Cardiac fibroblast (primary cell): ENCODE results near the gene CBFA2T3.

Experiments used
- DNase-seq, 2 donors: peaks; one replicate each; pipeline versions ENCODE4 v3.0.0 to v3.0.0-alpha.2; 2010; ENCODE audit warnings: low read depth in 2 of 2
- H3K4me3 ChIP-seq, 2 donors: replicated peaks in 1 of 2; 1 replicate in 1 of 2; 2 replicates in 1 of 2; pipeline ENCODE4 v1.5.1; 2011; ENCODE audit warnings: low read depth in 2 of 2, low read length in 2 of 2, mild to moderate bottlenecking in 2 of 2, moderate library complexity in 1 of 2
- CTCF ChIP-seq: IDR thresholded peaks from one replicate; pipeline ENCODE4 v1.5.1; 2011; ENCODE audit warnings: low read depth, mild to moderate bottlenecking, low read length, inconsistent platforms

CBFA2T3 gene

DNA sequence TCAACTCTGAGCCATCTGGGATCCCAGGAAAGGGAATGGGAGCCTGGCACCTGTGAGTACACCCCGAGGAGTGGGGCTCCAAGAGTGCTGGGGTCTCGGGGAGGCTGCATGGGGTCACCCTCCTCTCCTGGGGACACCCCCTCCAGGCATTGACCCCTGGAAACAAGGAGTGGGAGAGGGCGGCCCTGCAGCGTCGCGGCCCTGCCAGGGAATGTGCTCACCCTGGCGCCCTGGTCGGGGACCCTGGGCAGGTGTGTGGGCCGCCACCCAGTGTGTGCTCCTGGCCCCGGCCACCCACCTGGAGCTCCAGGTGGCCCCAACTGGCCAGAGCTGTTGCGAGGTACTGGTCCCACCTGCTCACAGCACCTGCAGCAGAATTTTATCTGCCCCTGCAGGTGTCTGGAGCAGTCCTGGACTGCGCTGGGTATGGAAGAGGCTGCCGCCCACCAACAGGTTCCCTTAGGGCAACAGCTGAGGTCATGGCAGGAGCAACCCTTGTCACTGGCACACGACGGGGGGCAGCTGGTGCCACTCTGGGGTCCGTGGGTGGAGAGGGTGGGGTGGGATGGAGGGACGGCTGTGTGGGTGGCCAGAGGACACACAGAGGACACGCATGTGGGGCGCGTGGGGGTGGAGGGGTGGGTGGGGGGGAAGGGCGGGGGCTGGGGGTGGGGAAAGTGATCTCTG lies 105.1 kb downstream of the CBFA2T3 start:
- no peak overlapping the region for H3K4me3 ChIP-seq
- DNase-seq = no peak
- TF ChIP-seq CTCF = no peak

DNA sequence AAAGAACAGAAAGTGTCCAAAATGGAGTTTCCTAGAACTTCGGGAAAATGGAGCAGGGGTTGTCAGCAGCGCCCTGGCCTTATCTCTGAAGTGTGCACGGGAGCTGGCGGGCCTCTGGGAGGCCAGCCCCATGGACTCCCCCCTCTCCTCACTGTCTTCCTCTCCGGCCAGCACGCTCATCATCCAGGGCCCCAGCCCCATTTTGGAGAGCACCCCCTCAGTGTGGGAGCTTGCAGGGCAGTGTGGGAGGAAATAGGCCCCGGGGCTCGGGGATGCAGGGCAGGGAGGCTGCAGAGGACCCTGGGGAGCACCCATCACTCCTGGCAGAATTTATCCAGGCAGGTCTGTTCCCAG lies 105.7 kb downstream of the CBFA2T3 start:
- no peak overlapping the region for H3K4me3 ChIP-seq
- TF ChIP-seq CTCF = no peak

GRCh38 chr16:88870608-88871348 lies 106.2 kb downstream of the CBFA2T3 start:
- no peak for DNase-seq
- H3K4me3 ChIP-seq = no peak overlapping the region
- TF ChIP-seq CTCF = no peak

More for the DNA sequence above, 105.7 kb downstream of the CBFA2T3 start:
- DNase-seq = no peak

GRCh38 chr16:88869673-88869980 lies 107.4 kb downstream of the CBFA2T3 start:
- TF ChIP-seq CTCF = no peak
- H3K4me3 ChIP-seq = no peak overlapping the region
- no peak for DNase-seq

DNA sequence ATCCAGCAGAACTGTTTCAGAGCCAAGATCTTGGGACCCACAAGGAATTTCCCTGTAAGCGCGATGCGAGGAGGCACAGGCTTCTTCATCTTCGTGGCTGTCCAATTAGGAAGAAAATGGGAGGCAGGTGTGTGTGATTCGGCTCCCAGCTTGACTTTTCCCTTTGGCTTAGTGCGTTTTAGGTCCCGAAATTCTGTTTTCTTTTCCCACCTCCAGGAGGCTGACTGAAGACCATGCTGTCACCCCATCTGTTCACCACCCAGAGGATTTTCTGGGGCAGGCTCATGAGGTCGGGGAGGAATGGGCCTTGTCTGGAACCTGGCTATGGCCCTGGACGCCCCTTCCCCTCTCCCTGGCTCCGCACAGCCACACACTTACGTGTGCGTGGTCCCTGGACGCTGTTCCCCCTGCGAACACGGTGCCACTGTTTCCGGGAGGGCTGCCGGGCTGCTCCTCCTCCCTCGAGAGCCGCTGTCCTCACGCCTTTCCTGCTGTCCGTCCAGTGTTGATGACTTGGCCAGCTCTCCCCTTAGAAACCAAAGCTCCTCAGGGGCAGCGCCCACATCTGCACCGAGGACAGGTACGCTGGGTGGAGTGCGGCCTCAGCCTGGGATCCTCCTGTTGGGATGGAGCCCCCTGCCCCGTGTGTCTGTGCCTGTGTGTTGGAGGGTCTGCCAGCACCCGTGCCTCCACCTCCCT lies 107.9 kb downstream of the CBFA2T3 start:
- TF ChIP-seq CTCF = no peak
- no peak overlapping the region for H3K4me3 ChIP-seq
- no peak for DNase-seq

- no peak overlapping the region for H3K4me3 ChIP-seq
- no peak for DNase-seq
- no peak for TF ChIP-seq CTCF
Measured at GRCh38 chr16:88867581-88868246, 109.3 kb downstream of the CBFA2T3 start.
